HG02885 (cell line): ENCODE data around the gene APLF.

Source experiments
- ATAC-seq: cut with Tn5 transposase; IDR thresholded peaks from one replicate; pipeline ENCODE4 v1.9.1; 2021; ENCODE audit warnings: mild to moderate bottlenecking; ENCODE audit not compliant: unreplicated experiment, poor library complexity

APLF gene

GRCh38 chr2:68472796-68473414 is 5.5 kb downstream of the APLF start:
- no peak for ATAC-seq

GRCh38 chr2:68475110-68475509 is 7.7 kb downstream of the APLF start:
- no peak for ATAC-seq

DNA sequence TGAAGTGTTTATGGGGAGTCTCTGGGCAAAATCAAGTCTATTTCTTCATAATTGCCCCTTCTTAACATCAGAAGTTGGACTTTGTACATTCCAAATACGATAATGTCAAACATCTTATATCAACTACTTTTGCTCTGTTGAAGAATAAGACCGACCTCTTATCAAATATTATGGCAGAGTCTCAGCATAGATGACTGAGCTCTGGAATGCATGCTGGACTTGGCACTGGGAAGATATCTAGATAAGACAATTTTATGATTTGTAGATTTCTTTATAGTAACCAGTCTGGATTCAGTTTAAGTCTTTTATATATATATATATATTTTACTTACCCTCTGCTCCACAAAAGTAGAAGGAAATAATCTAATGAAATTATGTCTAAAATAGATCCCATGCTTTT is 8.2 kb downstream of the APLF start:
- no peak for ATAC-seq

- ATAC-seq: no peak
Observed at GRCh38 chr2:68476454-68476853, 9.1 kb downstream of the APLF start.

- no peak for ATAC-seq
Observed at GRCh38 chr2:68478688-68479087, 11.3 kb downstream of the APLF start.

DNA sequence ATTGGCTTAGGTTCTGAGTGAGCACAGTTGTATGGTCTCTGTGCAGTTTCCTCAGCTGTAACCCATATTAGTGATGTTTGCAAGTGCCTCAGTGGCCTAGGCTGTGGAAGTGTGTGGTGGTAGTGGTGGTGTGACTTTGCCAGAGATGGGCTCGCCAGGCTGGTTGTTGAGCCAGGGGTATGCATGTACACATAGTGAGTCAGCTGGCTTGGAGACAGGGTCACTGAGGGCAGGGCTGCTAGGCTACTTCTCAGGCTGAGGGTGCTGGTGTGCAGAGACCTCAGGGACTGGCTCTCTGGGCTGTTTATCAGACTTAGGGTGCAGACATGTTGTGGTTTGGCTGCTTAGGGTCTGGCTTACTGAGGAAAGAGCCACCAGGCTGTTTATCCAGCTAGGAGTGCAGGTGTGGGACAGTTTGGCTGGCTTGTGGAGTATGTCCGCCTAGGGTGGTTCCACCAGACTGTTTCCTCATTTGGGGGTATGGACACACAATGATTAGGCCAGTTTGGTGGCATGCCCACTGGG is 15.0 kb downstream of the APLF start:
- ATAC-seq: no peak

GRCh38 chr2:68483011-68483410 is 15.6 kb downstream of the APLF start:
- ATAC-seq: no peak

- peak; percentile 52 for ATAC-seq
Observed at GRCh38 chr2:68487773-68488355, 20.5 kb downstream of the APLF start.

DNA sequence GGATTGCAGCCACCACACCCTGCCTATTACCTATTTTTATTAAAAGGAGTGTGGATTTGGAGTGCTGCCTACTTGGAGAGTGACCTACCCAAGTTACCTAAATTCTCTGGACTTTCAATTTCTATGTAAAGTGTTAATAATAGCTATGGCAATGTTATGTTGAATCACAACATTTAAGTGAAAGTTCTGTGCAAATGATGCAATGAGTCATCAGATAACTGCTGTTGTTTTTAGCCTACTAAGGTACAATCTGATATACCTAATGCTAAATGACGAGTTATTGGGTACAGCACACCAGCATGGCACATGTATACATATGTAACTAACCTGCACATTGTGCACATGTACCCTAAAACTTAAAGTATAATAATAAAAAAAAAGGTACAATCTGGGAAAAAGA is 21.2 kb downstream of the APLF start:
- peak; percentile 78 for ATAC-seq

DNA sequence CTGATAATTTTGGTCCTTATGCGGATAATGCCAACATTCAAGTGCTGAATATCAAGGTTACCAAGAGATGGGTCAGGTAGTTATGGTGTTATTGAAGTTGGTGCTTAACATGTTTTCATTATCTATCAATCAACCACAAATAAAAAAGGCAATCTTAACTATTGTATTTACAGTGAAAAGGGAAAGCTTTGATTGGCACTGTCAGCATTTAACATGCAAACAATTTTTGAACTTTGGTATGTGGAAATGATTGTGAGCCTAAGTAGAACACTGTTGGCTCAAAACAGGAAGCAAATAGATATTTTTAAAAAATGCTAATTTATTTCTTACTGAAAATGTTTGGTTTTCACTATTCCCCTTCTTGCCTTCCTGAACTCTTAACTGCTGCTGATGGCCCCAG is 21.9 kb downstream of the APLF start:
- no peak for ATAC-seq

GRCh38 chr2:68491582-68491981 is 24.2 kb downstream of the APLF start:
- no peak for ATAC-seq

DNA sequence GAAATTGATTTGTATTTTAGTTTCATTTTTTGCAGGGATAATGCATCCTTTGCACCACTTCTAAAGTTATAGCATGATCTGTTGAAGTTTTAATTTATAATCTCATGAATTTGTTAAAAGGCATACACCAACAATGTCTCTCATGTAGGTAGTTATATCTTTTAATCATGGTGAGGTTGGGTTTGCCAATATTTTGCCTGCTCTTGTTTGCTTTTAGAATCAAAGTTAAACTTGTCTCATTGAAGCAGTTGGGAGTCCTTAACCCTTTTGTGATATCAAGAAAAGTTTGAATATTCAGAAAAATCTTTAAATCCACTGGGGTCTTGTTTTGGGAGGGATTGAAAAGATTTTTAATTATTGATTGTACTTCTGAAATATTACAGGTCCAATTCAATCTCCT is 31.7 kb downstream of the APLF start:
- no peak for ATAC-seq

GRCh38 chr2:68500649-68501048 is 33.3 kb downstream of the APLF start:
- ATAC-seq: no peak

DNA sequence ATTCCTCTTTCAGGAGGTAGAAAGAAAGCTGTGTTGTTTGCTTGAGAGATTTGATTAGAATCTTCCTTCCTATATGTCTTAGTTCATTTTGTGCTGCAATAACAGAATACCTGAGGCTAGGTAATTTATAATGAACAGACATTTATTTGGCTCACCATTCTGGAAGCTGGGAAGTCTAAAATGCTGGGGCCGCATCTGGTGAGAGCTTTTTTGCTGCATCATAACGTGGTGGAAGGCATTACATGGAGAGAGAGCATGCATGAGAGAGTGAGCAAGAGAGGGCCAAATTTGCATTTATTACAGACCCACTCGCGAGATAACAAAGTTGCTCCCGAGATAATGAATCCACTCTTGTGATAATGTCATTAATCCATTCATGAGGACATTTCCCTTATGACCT is 34.4 kb downstream of the APLF start:
- ATAC-seq: no peak

DNA sequence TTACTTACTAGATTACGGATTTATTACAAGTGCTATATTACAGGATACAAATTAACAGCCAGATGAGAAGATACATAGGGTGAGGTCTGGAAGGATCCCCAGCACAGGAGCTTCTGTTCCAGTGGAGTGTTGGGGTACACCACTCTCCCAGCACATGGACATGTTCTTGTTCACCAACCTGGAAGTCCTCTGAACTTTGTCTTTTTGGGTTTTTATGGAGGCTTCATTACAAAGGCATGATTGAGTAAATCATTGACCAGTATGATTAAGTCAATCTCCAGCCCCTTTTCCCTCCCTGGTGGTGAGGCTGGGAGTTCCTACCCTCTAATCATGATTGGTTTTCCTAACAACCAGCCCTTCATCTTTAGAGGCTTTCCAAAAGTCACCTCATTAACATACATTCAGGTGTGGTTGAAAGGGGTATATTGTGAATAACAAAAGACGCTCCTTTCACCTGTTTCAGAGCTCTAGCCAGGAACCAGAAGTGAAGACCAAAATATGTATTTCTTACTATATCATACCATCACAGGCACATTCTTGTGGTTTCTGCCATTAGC is 38.3 kb downstream of the APLF start:
- ATAC-seq: no peak

DNA sequence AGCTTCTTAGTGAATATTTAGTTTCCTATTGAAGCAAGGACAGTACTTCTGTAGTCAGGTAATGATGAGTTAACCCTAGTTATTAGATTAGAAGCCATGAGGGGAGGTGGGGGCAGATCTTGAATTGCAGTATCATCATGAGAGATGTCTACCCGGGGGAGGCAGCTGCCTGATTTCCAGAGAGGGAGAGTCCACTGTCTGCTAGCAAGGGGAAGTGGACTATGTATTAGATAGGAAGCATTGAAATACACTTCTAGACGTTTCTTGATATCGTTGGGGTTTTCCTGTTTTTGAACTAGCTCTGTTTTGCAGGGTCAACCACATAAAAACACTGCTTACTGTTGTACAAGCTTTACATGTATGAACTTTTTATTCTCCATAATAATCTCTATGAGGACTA is 38.8 kb downstream of the APLF start:
- ATAC-seq: no peak

GRCh38 chr2:68512326-68512725 is 44.9 kb downstream of the APLF start:
- no peak for ATAC-seq

DNA sequence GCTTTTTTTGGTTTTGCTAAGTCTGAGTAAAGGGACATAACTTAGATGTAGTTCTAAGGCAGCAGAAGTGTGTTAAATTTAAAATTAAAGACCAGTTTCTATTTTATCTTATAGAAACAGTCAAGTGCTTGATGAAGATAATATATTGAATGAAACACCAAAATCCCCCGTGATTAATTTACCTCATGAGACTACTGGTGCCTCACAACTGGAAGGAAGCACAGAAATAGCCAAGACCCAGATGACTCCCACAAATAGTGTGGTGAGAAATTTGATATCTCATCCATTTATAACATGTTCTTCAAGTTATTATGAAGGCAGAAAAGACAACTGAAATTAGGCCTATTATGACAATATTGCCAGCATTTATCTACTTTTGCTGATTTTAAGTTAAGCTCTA is 45.6 kb downstream of the APLF start:
- ATAC-seq: no peak

DNA sequence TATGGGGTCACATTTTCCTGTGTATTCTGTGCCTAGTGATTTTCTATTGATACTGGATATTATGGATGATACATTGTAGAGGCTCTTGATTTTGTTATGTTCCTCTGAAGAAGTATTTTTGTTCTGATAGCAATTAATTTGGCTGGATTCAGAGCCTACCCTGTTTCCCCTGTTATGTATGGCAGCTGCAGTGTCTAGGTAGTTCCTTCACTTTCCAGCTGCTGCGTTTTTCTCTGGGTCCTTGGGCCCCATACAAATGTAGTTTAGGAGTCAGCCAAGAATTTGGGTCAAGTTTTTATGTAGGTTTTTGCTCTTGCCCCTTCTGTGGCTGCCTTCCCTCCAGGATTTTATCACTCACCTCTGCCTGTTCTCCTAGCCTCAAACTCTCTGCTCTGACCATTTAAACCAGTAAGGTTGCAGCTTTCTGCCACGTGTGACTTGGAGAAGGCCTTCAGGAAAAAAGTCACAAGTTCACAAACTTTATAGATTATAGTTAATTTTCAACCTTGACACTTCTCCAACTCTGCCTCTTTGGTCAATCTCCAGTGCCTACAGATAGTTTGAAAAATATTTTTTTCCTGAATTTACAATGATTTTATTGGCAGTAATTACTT is 47.0 kb downstream of the APLF start:
- ATAC-seq: no peak

DNA sequence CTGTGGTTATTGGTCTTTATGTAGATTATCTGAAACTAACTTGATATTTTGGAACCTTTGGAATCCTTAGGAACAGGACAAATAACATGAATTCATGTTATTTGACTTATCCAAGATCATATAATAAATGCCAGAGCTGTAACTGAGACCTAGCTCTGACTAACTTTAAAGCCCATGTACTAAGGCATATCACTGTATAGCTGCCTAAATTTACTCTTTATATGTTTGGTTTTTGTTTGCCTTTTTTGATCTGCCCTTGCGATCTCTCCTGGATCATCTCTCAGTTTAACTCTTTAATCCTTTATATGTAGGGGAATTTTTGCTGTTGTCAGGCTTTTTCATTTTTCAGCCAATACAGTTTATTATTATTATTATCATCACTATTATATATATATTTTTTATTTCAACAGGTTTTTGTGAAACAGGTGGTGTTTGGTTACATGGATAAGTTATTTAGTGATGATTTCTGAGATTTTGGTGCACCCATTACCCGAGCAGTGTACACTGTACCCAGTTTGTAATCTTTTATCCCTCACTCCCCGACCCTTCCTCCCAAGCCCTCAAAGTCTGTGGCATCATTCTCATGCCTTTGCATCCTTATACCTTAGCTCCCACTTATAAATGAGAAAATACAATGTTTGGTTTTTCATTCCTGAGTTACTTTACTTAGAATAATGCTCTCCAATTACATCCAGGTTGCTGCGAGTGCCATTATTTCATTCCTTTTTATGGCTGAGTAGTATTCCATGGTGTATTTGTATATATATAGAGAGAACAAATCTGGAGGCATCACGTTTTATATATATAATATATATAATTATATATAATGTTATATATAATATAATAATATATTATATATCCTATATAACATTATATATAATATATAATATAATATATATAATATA is 48.9 kb downstream of the APLF start:
- no peak for ATAC-seq

- no peak for ATAC-seq
Observed at GRCh38 chr2:68519236-68519635, 51.9 kb downstream of the APLF start.
